ENCODE data around the gene SLC9A9.
"Not testable (repeated sequence)": the region's sequence is repeated elsewhere in the genome, so short reads cannot be mapped to it uniquely, and the experiment has no call there.

The SLC9A9 gene

GRCh38 chr3:143302638-143303171 lies 545.6 kb downstream of the SLC9A9 start:
- Histone ChIP-seq H3K9me3 (ENCODE audit: control insufficient read depth, insufficient read depth, low read length) (no peaks in the 10 kb centered on the region), H3K36me3 (ENCODE audit: insufficient read depth, low read length) (no peaks in the 10 kb centered on the region), H3K4me1 (ENCODE audit: insufficient read depth, low read length) (peaks cover 10% of the 10 kb centered on the region; the same call in 1 of the 2 replicates), H3K9ac (ENCODE audit: low read depth, low read length) (no peak overlapping the region)

DNA sequence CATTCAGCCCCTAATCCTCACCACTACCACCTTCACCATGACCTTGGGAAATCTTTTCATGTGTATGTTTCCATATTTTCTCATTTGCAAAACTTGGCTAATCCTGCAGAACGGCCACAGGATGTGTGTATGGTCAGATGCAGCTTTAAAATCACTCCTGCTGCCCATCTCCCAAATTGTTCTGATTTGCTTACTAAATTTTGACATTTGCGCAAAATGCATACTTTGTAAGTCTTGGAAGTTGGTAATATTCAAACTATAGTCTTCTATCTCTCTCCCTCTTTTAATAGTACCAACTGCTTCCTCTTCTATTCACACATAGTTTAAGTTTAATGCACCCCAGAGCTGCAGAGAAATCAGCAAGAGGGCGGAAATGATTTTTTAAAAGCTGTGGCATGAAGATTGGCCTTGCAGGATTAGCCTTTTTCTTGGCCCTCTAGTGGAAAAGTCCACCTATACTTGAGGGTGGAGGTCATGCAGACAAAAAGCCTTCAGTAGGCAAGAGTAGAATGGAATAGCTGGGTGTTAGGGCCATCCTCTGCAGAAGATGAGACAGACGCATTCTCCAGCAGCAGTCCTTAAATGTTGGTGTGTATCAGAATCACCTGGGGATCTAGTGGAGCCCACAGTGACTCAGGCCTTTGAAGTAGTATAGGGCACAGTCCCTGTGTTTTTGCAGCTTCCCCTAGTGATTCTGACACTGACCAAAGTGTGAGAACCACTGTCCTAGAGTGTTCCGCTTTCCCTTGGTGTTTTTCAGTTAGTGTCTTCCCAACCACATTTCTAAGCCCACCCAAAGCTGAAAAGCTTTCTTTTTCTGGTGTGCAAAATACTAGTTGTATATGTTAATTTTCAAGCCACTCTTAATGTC lies 547.0 kb downstream of the SLC9A9 start:
- Histone ChIP-seq H3K4me1 (ENCODE audit: insufficient read depth, low read length) (peaks cover 10% of the 10 kb centered on the region; the same call in 1 of the 2 replicates), H3K36me3 (ENCODE audit: insufficient read depth, low read length) (no peaks in the 10 kb centered on the region), H3K9ac (ENCODE audit: low read depth, low read length) (no peak overlapping the region), H3K9me3 (ENCODE audit: control insufficient read depth, insufficient read depth, low read length) (no peaks in the 10 kb centered on the region)

GRCh38 chr3:143298886-143299535 lies 549.3 kb downstream of the SLC9A9 start:
- no peaks in the 10 kb centered on the region for H3K9me3 ChIP-seq (ENCODE audit: control insufficient read depth, insufficient read depth, low read length)
- no peak overlapping the region for H3K9ac ChIP-seq (ENCODE audit: low read depth, low read length)
- peaks cover 19% of the 10 kb centered on the region for H3K4me1 ChIP-seq (ENCODE audit: insufficient read depth, low read length)
- no peaks in the 10 kb centered on the region for H3K36me3 ChIP-seq (ENCODE audit: insufficient read depth, low read length)

DNA sequence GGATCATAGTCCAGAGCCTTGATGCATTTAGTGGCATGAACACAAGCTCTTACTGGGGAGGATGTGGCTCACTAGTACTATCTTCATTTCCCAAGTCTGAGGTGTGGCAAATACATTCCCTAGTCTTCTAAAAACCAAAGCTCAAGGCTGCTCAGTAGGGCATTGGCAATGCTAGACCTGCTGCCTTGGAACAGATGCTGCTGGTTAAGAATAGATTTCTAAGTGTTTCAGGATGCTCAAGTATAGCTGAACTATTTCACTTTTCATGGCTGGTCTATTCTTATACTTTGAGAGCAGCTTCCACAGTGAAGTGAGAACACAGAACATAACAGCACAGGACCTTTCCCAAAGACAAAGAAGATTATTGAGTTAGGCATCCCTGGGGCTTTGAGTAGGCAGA lies 549.9 kb downstream of the SLC9A9 start:
- Histone ChIP-seq H3K36me3 (ENCODE audit: insufficient read depth, low read length) (no peaks in the 10 kb centered on the region), H3K9me3 (ENCODE audit: control insufficient read depth, insufficient read depth, low read length) (no peaks in the 10 kb centered on the region), H3K4me1 (ENCODE audit: insufficient read depth, low read length) (peaks cover 19% of the 10 kb centered on the region), H3K9ac (ENCODE audit: low read depth, low read length) (no peak overlapping the region)

- Histone ChIP-seq H3K9ac (ENCODE audit: low read depth, low read length) (no peak overlapping the region), H3K36me3 (ENCODE audit: insufficient read depth, low read length) (no peaks in the 10 kb centered on the region), H3K9me3 (ENCODE audit: control insufficient read depth, insufficient read depth, low read length) (no peaks in the 10 kb centered on the region), H3K4me1 (ENCODE audit: insufficient read depth, low read length) (peaks cover 15% of the 10 kb centered on the region)
Observed at GRCh38 chr3:143295201-143296080, 552.8 kb downstream of the SLC9A9 start.

DNA sequence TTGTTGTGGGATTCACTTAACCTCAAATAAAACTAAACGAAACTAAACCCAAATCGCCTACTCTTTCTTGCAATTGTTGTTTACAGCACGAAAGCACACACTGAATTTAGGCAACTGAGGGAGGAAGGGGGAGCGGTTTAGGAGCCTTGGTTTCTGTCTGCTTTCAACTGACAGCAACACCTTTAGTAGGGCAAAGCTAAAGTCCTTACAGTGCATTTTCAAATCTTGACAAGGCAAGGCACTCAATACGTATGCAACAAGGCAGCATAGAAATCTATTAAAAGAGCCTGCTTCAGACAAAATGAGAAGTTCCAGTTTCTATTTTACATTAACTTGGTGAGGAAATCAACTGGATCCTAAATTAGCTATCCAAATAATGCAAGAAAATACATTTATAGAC lies 554.1 kb downstream of the SLC9A9 start:
- Histone ChIP-seq H3K4me1 (ENCODE audit: insufficient read depth, low read length) (peaks cover 8% of the 10 kb centered on the region; the same call in 1 of the 2 replicates), H3K36me3 (ENCODE audit: insufficient read depth, low read length) (no peaks in the 10 kb centered on the region), H3K9me3 (ENCODE audit: control insufficient read depth, insufficient read depth, low read length) (no peaks in the 10 kb centered on the region), H3K9ac (ENCODE audit: low read depth, low read length) (no peak overlapping the region)

- Histone ChIP-seq H3K36me3 (ENCODE audit: insufficient read depth, low read length) (no peaks in the 10 kb centered on the region), H3K9ac (ENCODE audit: low read depth, low read length) (no peak overlapping the region), H3K4me1 (ENCODE audit: insufficient read depth, low read length) (peaks cover 8% of the 10 kb centered on the region; the same call in 1 of the 2 replicates), H3K9me3 (ENCODE audit: control insufficient read depth, insufficient read depth, low read length) (no peaks in the 10 kb centered on the region)
Observed at GRCh38 chr3:143291836-143292447, 556.3 kb downstream of the SLC9A9 start.

DNA sequence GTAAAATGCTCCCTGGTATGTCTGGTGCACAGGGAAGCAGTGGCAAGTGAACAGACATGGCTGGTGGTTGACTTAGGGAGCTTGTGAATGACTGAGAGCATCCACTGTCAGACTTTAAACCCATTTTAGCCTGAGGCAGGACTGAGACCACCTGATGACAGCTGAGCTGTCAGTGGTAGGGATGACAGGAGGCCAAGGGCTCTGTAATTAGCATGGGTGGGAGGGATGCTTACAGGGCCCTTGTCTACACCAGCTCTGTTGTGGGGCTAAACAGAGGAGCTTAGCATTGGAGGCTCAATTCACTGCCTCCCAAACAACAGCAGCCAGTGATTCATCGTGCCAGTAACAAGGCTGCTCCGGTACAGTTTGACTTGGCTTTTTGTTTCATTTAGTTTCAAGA lies 559.3 kb downstream of the SLC9A9 start:
- Histone ChIP-seq H3K9ac (ENCODE audit: low read depth, low read length) (no peak overlapping the region), H3K9me3 (ENCODE audit: control insufficient read depth, insufficient read depth, low read length) (no peaks in the 10 kb centered on the region), H3K4me1 (ENCODE audit: insufficient read depth, low read length) (no peaks in the 10 kb centered on the region), H3K36me3 (ENCODE audit: insufficient read depth, low read length) (no peaks in the 10 kb centered on the region)

DNA sequence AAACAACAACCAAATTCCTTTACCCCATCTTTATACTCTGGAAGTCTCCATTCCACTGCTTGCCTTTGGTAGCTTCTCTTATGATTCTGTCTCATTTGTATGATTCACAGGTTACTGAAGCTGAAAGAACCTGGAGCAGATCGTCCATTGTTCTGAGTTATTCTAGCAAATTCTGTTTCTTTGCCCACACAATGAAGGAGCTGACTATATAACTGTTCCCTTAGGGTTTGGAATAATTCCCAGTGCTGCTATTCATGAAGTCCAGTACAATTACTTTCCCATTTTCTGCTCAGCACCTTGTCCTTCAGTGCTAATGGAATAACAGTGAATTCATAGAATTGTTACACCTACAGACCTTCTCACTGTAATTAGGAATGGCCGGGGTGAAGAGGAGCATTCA lies 560.9 kb downstream of the SLC9A9 start:
- Histone ChIP-seq H3K9ac (ENCODE audit: low read depth, low read length) (no peak overlapping the region), H3K4me1 (ENCODE audit: insufficient read depth, low read length) (no peaks in the 10 kb centered on the region), H3K9me3 (ENCODE audit: control insufficient read depth, insufficient read depth, low read length) (no peaks in the 10 kb centered on the region), H3K36me3 (ENCODE audit: insufficient read depth, low read length) (no peaks in the 10 kb centered on the region)

DNA sequence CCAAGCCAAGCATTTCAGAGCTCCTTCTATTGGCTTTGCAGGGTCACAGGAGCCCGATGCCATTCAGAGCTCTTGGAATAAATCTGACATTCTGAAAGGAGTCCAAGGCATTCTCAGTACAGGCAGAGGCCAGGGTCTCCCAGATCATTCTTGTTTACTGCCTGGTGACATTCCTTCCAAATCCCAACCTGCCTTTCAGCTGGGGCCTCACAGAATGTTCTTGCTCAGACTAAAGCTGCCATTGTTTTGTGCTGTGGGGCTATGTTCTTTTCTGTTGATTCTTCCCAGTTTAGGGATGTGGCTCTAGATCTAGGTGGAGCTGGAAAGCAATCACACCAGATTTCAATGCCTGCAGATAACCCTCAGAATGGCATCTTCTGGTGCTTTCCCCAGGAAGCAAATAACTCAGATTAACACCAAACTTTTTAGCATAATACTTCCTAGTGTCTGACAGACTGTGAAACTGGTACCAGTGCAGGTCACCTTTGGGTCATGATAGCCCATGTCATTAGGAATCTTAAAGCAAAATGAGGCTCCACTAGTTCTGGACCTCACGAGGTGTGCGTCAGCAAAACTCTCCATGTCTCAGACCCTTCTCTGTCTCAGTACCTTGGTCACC lies 561.8 kb downstream of the SLC9A9 start:
- Histone ChIP-seq H3K9ac (ENCODE audit: low read depth, low read length) (no peak overlapping the region), H3K4me1 (ENCODE audit: insufficient read depth, low read length) (no peaks in the 10 kb centered on the region), H3K9me3 (ENCODE audit: control insufficient read depth, insufficient read depth, low read length) (no peaks in the 10 kb centered on the region), H3K36me3 (ENCODE audit: insufficient read depth, low read length) (no peaks in the 10 kb centered on the region)

DNA sequence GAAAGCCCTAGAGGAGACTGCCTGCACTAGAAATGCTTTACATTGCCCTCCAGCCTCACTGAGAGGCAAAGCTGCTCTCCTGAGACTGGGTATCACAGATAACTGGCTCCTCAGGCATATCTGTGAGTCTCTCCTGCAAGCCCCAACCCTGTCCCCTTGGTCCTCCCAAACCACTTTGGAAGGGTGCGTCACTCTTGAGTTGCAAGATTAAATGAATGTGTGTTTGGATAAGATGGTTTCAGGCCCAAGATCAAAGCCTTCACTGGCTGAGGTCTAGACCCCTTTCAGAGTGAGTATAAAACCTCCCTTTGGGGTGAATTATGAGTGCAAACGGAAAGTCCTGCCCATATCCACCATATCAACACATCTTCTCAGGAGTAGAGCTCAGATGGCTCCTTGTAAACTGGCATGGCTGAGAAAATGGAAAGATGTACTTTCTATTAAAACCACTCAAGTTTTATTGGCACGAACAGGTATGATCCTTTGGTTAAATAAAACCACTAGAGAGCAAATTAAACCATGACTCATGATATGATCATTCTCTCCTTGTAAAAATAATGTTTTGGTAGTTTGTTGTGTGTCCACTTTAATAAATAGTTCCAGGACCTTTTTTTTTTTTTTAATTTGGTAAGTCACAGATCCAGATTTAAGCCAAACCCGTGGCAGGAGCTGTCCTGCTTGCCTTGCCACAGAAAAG lies 564.7 kb downstream of the SLC9A9 start:
- no peaks in the 10 kb centered on the region for H3K9me3 ChIP-seq (ENCODE audit: control insufficient read depth, insufficient read depth, low read length)
- H3K36me3 ChIP-seq (ENCODE audit: insufficient read depth, low read length) = no peaks in the 10 kb centered on the region
- H3K4me1 ChIP-seq (ENCODE audit: insufficient read depth, low read length) = no peaks in the 10 kb centered on the region
- no peak overlapping the region for H3K9ac ChIP-seq (ENCODE audit: low read depth, low read length)

DNA sequence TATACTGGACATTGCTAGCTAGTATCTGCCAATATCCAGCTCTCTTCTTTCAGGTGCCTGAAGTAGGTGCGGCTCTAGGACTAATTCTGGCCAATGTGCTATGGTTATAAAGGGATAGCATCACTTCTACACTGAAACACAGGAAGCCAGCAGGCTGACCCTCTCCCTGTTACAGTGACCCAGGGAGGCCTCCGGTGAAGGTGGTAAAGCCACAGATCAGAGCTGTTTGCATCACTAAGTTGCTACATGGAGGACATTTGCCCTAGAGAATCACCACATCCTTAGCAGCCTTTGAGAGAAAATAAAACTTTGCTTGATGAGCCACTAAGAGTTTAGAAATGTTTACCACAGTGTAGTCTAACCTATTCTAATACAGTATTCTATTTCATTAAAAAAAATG lies 567.3 kb downstream of the SLC9A9 start:
- H3K4me1 ChIP-seq (ENCODE audit: insufficient read depth, low read length) = no peaks in the 10 kb centered on the region
- H3K36me3 ChIP-seq (ENCODE audit: insufficient read depth, low read length) = no peaks in the 10 kb centered on the region
- no peak overlapping the region for H3K9ac ChIP-seq (ENCODE audit: low read depth, low read length)
- H3K9me3 ChIP-seq (ENCODE audit: control insufficient read depth, insufficient read depth, low read length) = no peaks in the 10 kb centered on the region

DNA sequence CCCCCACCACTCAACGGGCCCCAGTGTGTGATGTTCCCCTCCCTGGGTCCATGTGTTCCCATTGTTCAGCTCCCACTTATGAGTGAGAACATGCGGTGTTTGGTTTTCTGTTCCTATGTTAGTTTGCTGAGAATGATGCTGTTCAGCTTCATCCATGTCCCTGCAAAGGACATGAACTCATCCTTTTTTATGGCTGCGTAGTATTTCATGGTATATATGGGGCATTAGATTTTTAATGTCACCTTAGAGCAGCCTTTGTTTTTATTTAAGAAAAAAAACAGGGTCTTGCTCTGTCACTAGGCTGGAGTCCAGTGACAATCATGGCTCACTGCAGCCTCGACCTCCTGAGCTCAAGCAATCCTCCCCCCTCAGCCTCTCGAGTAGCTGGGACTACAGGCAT lies 568.7 kb downstream of the SLC9A9 start:
- not testable (repeated sequence) for H3K4me1 ChIP-seq (ENCODE audit: insufficient read depth, low read length); H3K9me3 ChIP-seq (ENCODE audit: control insufficient read depth, insufficient read depth, low read length); H3K36me3 ChIP-seq (ENCODE audit: insufficient read depth, low read length)

More for the DNA sequence above, 568.7 kb downstream of the SLC9A9 start:
- H3K9ac ChIP-seq (ENCODE audit: low read depth, low read length) = not testable (repeated sequence)
